Right atrium auricular region (tissue), 2 donors: Measurements from ENCODE around the gene GNAT2. TPM values are rescaled to one million over a fixed set of nuclear protein-coding genes. Genes with fewer than 3 reads are reported as not detected.

ENCODE experiments used
- DNase-seq: peaks from one replicate; pipeline ENCODE4 v3.0.0-alpha.2; 2019; ENCODE audit warnings: low spot score
- H3K27ac ChIP-seq, 2 donors: fragments of 200-600 bp; sonication (generic); 1 replicate in 1 of 2; 2 replicates in 1 of 2; pipeline ENCODE4 v1.5.1; 2016 to 2019
- H3K27me3 ChIP-seq, 2 donors: fragments of 200-600 bp; sonication (generic); one replicate each; pipeline versions ENCODE4 v1.5.1 to v1.6.0; 2017 to 2019
- H3K36me3 ChIP-seq: fragments of 200-600 bp; sonication (generic); one replicate; pipeline ENCODE4 v1.5.1; 2016
- H3K4me1 ChIP-seq, 2 donors: fragments of 200-600 bp; sonication (generic); one replicate each; pipeline versions ENCODE4 v1.5.1 to v1.6.0; 2017 to 2019
- H3K4me3 ChIP-seq, 2 donors: fragments of 200-600 bp; sonication (generic); 1 replicate in 1 of 2; 2 replicates in 1 of 2; pipeline ENCODE4 v1.5.1; 2017 to 2019; ENCODE audit warnings: mild to moderate bottlenecking in 1 of 2, moderate library complexity in 1 of 2
- H3K9me3 ChIP-seq, 2 donors: fragments of 200-600 bp; sonication (generic); one replicate each; pipeline ENCODE4 v1.5.1; 2019
- total RNA-seq, 2 donors: library from RNA; depleted of rRNA; stranded (reverse); fragments of >200 nt; gene quantifications; one replicate each; pipeline ENCODE4 v1.1.0, GENCODE V29; 2016
- TF ChIP-seq, protein P1 (sequence below), 2 donors: fragments of 200-600 bp; sonication (generic); IDR thresholded peaks; one replicate each; pipeline ENCODE4 v1.5.1; 2019; ENCODE audit warnings: antibody characterized with exemption in 2 of 2

The GNAT2 gene
- total RNA-seq, 2 donors from 2014 or later, result 0.59 TPM; not detected in 1

DNA sequence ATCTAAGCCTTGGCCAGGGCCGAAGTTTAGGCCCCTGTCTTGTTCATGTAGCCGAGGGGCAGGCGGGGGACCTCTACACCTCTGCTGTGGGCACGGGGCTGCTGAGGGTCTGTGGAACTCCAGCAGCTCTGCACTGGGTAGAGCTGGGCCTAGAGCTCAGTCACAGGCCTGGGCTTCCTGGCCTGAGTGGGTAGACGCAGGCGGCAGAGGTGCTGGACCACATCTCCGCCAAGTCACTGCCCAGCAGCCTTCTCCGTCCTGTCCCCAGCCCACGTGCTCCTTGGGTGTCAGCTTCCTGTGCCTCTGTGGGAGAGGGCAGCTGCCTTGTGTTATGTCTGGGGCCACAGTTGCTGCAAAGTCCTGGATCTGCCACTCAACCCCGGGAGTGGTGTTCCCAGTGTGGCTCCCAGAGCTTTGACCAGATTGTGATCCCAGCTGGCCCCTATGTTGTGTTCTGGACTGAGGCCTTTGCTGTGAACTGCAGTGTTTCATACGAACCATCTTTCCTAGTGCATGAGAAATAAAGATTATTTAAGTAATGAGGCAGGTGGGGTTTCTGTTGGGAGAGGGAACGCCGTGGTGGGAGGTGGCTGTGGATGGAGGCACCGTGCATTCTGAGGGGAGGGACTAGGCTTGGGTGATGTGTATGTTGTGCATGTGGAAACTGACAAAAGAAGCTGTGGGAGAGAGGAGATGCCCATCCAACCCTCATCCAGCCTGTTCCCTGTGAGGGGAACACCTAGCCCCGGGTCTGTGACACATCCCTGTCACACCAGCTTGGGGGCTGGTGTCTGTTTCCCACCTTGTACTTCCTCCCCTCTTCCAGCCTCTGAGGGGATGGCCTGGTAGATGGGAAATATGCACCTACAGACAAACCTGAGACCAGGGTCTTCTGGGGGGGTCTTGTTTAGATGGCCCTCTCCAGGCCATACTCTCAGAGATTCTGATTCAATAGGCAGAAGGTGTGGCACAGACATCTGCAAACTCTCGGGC, 12.4 kb upstream of the GNAT2 start:
- peak; percentile 50 for DNase-seq
- Histone ChIP-seq H3K4me1 (peaks cover 0 to 15% of the 10 kb centered on the region in 2 donors), H3K36me3 (peaks cover 34% of the 10 kb centered on the region), H3K4me3 (no peak overlapping the region), H3K27me3 (no peaks in the 10 kb centered on the region), H3K9me3 (no peaks in the 10 kb centered on the region), H3K27ac (no peak overlapping the region)
- TF ChIP-seq, protein P1, sequence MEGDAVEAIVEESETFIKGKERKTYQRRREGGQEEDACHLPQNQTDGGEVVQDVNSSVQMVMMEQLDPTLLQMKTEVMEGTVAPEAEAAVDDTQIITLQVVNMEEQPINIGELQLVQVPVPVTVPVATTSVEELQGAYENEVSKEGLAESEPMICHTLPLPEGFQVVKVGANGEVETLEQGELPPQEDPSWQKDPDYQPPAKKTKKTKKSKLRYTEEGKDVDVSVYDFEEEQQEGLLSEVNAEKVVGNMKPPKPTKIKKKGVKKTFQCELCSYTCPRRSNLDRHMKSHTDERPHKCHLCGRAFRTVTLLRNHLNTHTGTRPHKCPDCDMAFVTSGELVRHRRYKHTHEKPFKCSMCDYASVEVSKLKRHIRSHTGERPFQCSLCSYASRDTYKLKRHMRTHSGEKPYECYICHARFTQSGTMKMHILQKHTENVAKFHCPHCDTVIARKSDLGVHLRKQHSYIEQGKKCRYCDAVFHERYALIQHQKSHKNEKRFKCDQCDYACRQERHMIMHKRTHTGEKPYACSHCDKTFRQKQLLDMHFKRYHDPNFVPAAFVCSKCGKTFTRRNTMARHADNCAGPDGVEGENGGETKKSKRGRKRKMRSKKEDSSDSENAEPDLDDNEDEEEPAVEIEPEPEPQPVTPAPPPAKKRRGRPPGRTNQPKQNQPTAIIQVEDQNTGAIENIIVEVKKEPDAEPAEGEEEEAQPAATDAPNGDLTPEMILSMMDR (IDR thresholded peaks at IDR 0.05), result no peak

GRCh38 chr1:109630898-109631512, 11.6 kb upstream of the GNAT2 start:
- peaks cover 0 to 7% of the 10 kb centered on the region in 2 donors for H3K4me1 ChIP-seq
- H3K9me3 ChIP-seq, result no peaks in the 10 kb centered on the region
- TF ChIP-seq, protein P1 (IDR thresholded peaks at IDR 0.05), result no peak
- DNase-seq, result peak; percentile 54
- H3K27ac ChIP-seq, result no peak overlapping the region
- no peak overlapping the region for H3K4me3 ChIP-seq
- no peaks in the 10 kb centered on the region for H3K27me3 ChIP-seq
- peaks cover 36% of the 10 kb centered on the region for H3K36me3 ChIP-seq

- peaks cover 36% of the 10 kb centered on the region for H3K36me3 ChIP-seq
- H3K9me3 ChIP-seq, result no peaks in the 10 kb centered on the region
- no peak overlapping the region for H3K4me3 ChIP-seq
- no peaks in the 10 kb centered on the region for H3K27me3 ChIP-seq
- H3K4me1 ChIP-seq, result peaks cover 0 to 2% of the 10 kb centered on the region in 2 donors
- peak; percentile 50 for DNase-seq
- H3K27ac ChIP-seq, result no peak overlapping the region
- TF ChIP-seq, protein P1 (IDR thresholded peaks at IDR 0.05), result peak; percentile 51 to 66
Observed at GRCh38 chr1:109630081-109630897, 10.9 kb upstream of the GNAT2 start.

DNA sequence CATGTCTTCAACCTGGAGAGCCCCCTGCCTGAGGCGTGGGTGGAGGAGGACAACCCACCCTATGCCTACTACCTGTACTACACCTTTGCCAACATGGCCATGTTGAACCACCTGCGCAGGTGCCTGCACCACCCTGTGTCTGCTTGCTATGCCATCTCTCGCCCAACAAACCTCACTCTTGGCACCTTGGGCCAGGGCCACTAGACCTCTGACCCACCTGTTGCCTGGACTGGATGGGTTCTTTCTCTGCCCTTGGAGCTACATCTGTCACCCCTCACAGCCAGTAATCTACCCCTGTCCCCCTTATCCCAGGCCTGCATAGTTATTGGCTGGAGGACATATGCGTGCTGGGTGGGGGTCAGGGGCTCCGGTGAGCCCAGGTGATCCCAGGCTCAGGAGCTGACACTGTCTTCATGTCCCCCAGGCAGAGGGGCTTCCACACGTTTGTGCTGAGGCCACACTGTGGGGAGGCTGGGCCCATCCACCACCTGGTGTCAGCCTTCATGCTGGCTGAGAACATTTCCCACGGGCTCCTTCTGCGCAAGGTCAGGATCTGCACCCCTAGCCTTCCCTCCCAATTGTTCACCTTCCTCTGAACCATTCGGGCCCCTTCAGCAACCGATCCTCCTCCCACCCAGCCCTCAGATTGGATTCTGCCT, 10.1 kb upstream of the GNAT2 start:
- H3K27me3 ChIP-seq, result no peaks in the 10 kb centered on the region
- H3K4me1 ChIP-seq, result peaks cover 0 to 6% of the 10 kb centered on the region in 2 donors
- H3K4me3 ChIP-seq, result no peak overlapping the region
- no peaks in the 10 kb centered on the region for H3K9me3 ChIP-seq
- no peak overlapping the region for H3K27ac ChIP-seq
- TF ChIP-seq, protein P1 (IDR thresholded peaks at IDR 0.05), result no peak
- DNase-seq, result peak; percentile 52
- peaks cover 36% of the 10 kb centered on the region for H3K36me3 ChIP-seq
